Vagina (tissue), 2 donors: Measurements from ENCODE around the gene XPNPEP2.

Experiments
- CTCF ChIP-seq, 3 experiments: fragments of 450-650 bp in 2 of 3; fragments of 200-600 bp in 1 of 3; sonication (generic) in 1 of 3; IDR thresholded peaks; one replicate each; pipeline ENCODE4 v1.5.1; 2017 to 2019; ENCODE audit warnings: antibody characterized with exemption in 3 of 3, mild to moderate bottlenecking in 2 of 3, moderate library complexity in 2 of 3
- POLR2A ChIP-seq, 2 donors: fragments of 450-650 bp; IDR thresholded peaks; one replicate each; pipeline ENCODE4 v1.6.1; 2017; ENCODE audit warnings: antibody characterized with exemption in 2 of 2, mild to moderate bottlenecking in 2 of 2, moderate library complexity in 2 of 2

GRCh38 chrX:129760155-129760554 lies 21.4 kb downstream of the XPNPEP2 start:
- TF ChIP-seq CTCF (IDR thresholded peaks at IDR 0.05) (no peak), POLR2A (IDR thresholded peaks at IDR 0.05) (no peak)
